Esophagus squamous epithelium (tissue), 5 donors: ENCODE measurements around the gene GPR137B. TPM values are rescaled to one million over a fixed set of nuclear protein-coding genes. Genes with fewer than 3 reads are reported as not detected.

Experiments used
- DNase-seq: peaks from one replicate; lab custom pipeline; 2025; lab: John Stamatoyannopoulos, UW
- H3K27ac ChIP-seq, 4 donors: fragments of 200-600 bp; sonication (generic); one replicate each; pipeline ENCODE4 v1.5.1; 2016 to 2019; ENCODE audit warnings: mild to moderate bottlenecking in 1 of 4
- H3K27me3 ChIP-seq, 4 donors: fragments of 200-600 bp; sonication (generic); 1 replicate in 3 of 4; 2 replicates in 1 of 4; pipeline versions ENCODE4 v1.5.1 to v1.6.0; 2017 to 2021; ENCODE audit warnings: antibody characterized with exemption in 1 of 4
- H3K36me3 ChIP-seq, 3 donors: fragments of 200-600 bp; sonication (generic); one replicate each; pipeline ENCODE4 v1.5.1; 2016 to 2019
- H3K4me1 ChIP-seq, 3 donors: fragments of 200-600 bp; sonication (generic); one replicate each; pipeline ENCODE4 v1.5.1; 2017 to 2019
- H3K4me3 ChIP-seq, 4 donors: fragments of 200-600 bp; sonication (generic); 1 replicate in 3 of 4; 2 replicates in 1 of 4; pipeline ENCODE4 v1.5.1; 2016 to 2019; ENCODE audit warnings: mild to moderate bottlenecking in 2 of 4, moderate library complexity in 1 of 4
- H3K9me3 ChIP-seq, 3 donors: fragments of 200-600 bp; sonication (generic); one replicate each; pipeline ENCODE4 v1.5.1; 2016 to 2019
- CTCF ChIP-seq, 6 experiments: fragments of 450-650 bp in 4 of 6; fragments of 200-600 bp in 2 of 6; sonication (generic) in 2 of 6; IDR thresholded peaks; one replicate each; pipeline ENCODE4 v1.5.1; 2016 to 2019; ENCODE audit warnings: antibody characterized with exemption in 6 of 6, mild to moderate bottlenecking in 4 of 6, moderate library complexity in 4 of 6
- POLR2A ChIP-seq, 4 donors: fragments of 450-650 bp; IDR thresholded peaks; one replicate each; pipeline ENCODE4 v1.6.1; 2017; ENCODE audit warnings: antibody characterized with exemption in 4 of 4, mild to moderate bottlenecking in 4 of 4, moderate library complexity in 3 of 4
- WGBS, 2 donors: methylation state at CpG; one replicate each; pipeline ENCODE4 v1.1.5; 2018; 5-methylcytosine and 5-hydroxymethylcytosine counted together
- intact Hi-C: fragments of 100-400 bp; cut with DNase I; formaldehyde crosslinking; loops from one replicate; pipeline ENCODE4 v1.15.0; 2022
- total RNA-seq, 4 donors: library from RNA; depleted of rRNA; stranded (reverse); fragments of >200 nt; gene quantifications; one replicate each; pipeline ENCODE4 v1.1.0, GENCODE V29; 2016
- donor health status: DM: yes; HTN: yes; CAD: no.

GPR137B gene
- total RNA-seq, 4 donors from 2014 or later = 3.6 to 16.0 (median 7.4) TPM

- no peaks in the 10 kb centered on the region for H3K27me3 ChIP-seq
Observed at GRCh38 chr1:236147521-236148469, 5.5 kb downstream of the GPR137B start.

GRCh38 chr1:236148470-236148845, 6.1 kb downstream of the GPR137B start:
- no peak for DNase-seq
- no peak overlapping the region for H3K27ac ChIP-seq
- H3K27me3 ChIP-seq = no peaks in the 10 kb centered on the region
- WGBS, 2 donors = 68 to 88% methylated on average over 3 to 4 of the region's 8 CpGs
- H3K9me3 ChIP-seq = no peaks in the 10 kb centered on the region
- no peak overlapping the region for H3K4me3 ChIP-seq
- no peak for TF ChIP-seq CTCF (IDR thresholded peaks at IDR 0.05)
- TF ChIP-seq POLR2A (IDR thresholded peaks at IDR 0.05) = no peak
- peaks cover 13 to 49% (median 17%) of the 10 kb centered on the region in 3 donors for H3K4me1 ChIP-seq
- intact Hi-C loops = no loop called here
- H3K36me3 ChIP-seq = no peaks in the 10 kb centered on the region

More at GRCh38 chr1:236147521-236148469, 5.5 kb downstream of the GPR137B start:
- Histone ChIP-seq H3K36me3 (no peaks in the 10 kb centered on the region), H3K4me3 (no peak overlapping the region), H3K9me3 (no peaks in the 10 kb centered on the region), H3K27ac (no peak overlapping the region), H3K4me1 (peaks cover 17 to 55% (median 17%) of the 10 kb centered on the region in 3 donors)
- TF ChIP-seq POLR2A (IDR thresholded peaks at IDR 0.05) (no peak), CTCF (IDR thresholded peaks at IDR 0.05) (no peak)
- DNase-seq = no peak
- intact Hi-C loops = no loop called here
- 59 to 66% methylated on average over 5 to 9 of the region's 17 CpGs for WGBS, 2 donors

- no peaks in the 10 kb centered on the region for H3K36me3 ChIP-seq
- intact Hi-C loops = no loop called here
- no peak overlapping the region for H3K27ac ChIP-seq
- no peak overlapping the region for H3K4me3 ChIP-seq
- no peaks in the 10 kb centered on the region for H3K9me3 ChIP-seq
- WGBS, 2 donors = 59 to 91% methylated on average over 7 to 14 of the region's 18 CpGs
- TF ChIP-seq POLR2A (IDR thresholded peaks at IDR 0.05) (no peak), CTCF (IDR thresholded peaks at IDR 0.05) (no peak)
- H3K27me3 ChIP-seq = no peaks in the 10 kb centered on the region
- peaks cover 9 to 42% (median 11%) of the 10 kb centered on the region in 3 donors for H3K4me1 ChIP-seq
- DNase-seq = no peak
Observed at GRCh38 chr1:236149003-236149595, 6.8 kb downstream of the GPR137B start.

- intact Hi-C loops = no loop called here
- Histone ChIP-seq H3K27me3 (no peaks in the 10 kb centered on the region), H3K27ac (no peak overlapping the region), H3K9me3 (no peaks in the 10 kb centered on the region), H3K4me1 (peaks cover 4 to 36% (median 5%) of the 10 kb centered on the region in 3 donors), H3K36me3 (no peaks in the 10 kb centered on the region), H3K4me3 (no peak overlapping the region)
- TF ChIP-seq POLR2A (IDR thresholded peaks at IDR 0.05) (no peak), CTCF (IDR thresholded peaks at IDR 0.05) (no peak)
- DNase-seq = no peak
- WGBS, 2 donors = 68 to 78% methylated on average over 5 to 8 of the region's 10 CpGs
Observed at GRCh38 chr1:236149696-236150228, 7.4 kb downstream of the GPR137B start.
